Subcutaneous abdominal adipose tissue (tissue), 5 donors: ENCODE data around the gene FAM89B.

Experiments used
- H3K27ac ChIP-seq: one replicate; pipeline ENCODE4 v1.7.0; 2013; ENCODE audit warnings: low read depth, mild to moderate bottlenecking, inconsistent platforms, low read length, moderate library complexity
- H3K27me3 ChIP-seq, 5 donors: one replicate each; pipeline ENCODE4 v1.7.0; 2013; ENCODE audit warnings: low read length in 5 of 5, inconsistent platforms in 1 of 5; ENCODE audit not compliant: control insufficient read depth in 5 of 5, insufficient read depth in 4 of 5
- H3K36me3 ChIP-seq, 5 donors: one replicate each; pipeline ENCODE4 v1.7.0; 2013; ENCODE audit warnings: low read length in 5 of 5; ENCODE audit not compliant: control insufficient read depth in 5 of 5, insufficient read depth in 5 of 5
- H3K4me1 ChIP-seq, 5 donors: one replicate each; pipeline ENCODE4 v1.7.0; 2013; ENCODE audit warnings: low read length in 5 of 5, mild to moderate bottlenecking in 3 of 5, moderate library complexity in 1 of 5; ENCODE audit not compliant: control insufficient read depth in 5 of 5, insufficient read depth in 5 of 5
- H3K4me3 ChIP-seq, 5 donors: one replicate each; pipeline ENCODE4 v1.7.0; 2013; ENCODE audit warnings: low read length in 5 of 5, low read depth in 1 of 5
- H3K9ac ChIP-seq, 5 donors: one replicate each; pipeline ENCODE4 v1.7.0; 2013; ENCODE audit warnings: low read length in 5 of 5, mild to moderate bottlenecking in 4 of 5, moderate library complexity in 3 of 5
- H3K9me3 ChIP-seq, 5 donors: one replicate each; pipeline ENCODE4 v1.7.0; 2013; ENCODE audit warnings: low read length in 5 of 5; ENCODE audit not compliant: control insufficient read depth in 5 of 5
- donor health status: healthy.
- donor health status: healthy.
- donor health status: healthy.
- donor health status: healthy.
- donor health status: healthy.

Gene FAM89B

GRCh38 chr11:65529475-65530156 is 42.7 kb upstream of the FAM89B start:
- no peaks in the 10 kb centered on the region for H3K27me3 ChIP-seq
- peaks cover 0 to 65% (median 59%) of the 10 kb centered on the region in 5 donors for H3K36me3 ChIP-seq
- H3K9me3 ChIP-seq: no peaks in the 10 kb centered on the region
- no peak overlapping the region for H3K27ac ChIP-seq
- H3K4me1 ChIP-seq: peaks cover 5 to 14% (median 13%) of the 10 kb centered on the region in 5 donors
- no peak overlapping the region for H3K4me3 ChIP-seq
- no peak overlapping the region for H3K9ac ChIP-seq

GRCh38 chr11:65530157-65530496 is 42.2 kb upstream of the FAM89B start:
- H3K27ac ChIP-seq: no peak overlapping the region
- H3K27me3 ChIP-seq: no peaks in the 10 kb centered on the region
- H3K4me3 ChIP-seq: no peak overlapping the region
- peaks cover 0 to 69% (median 63%) of the 10 kb centered on the region in 5 donors for H3K36me3 ChIP-seq
- peaks cover 5 to 14% (median 13%) of the 10 kb centered on the region in 5 donors for H3K4me1 ChIP-seq
- H3K9ac ChIP-seq: no peak overlapping the region
- H3K9me3 ChIP-seq: no peaks in the 10 kb centered on the region

GRCh38 chr11:65532388-65533064 is 39.8 kb upstream of the FAM89B start:
- Histone ChIP-seq H3K9ac (no peak overlapping the region), H3K27me3 (no peaks in the 10 kb centered on the region), H3K36me3 (peaks cover 0 to 81% (median 78%) of the 10 kb centered on the region in 5 donors), H3K4me3 (no peak overlapping the region), H3K9me3 (no peaks in the 10 kb centered on the region), H3K27ac (no peak overlapping the region), H3K4me1 (no peaks in the 10 kb centered on the region)

- H3K4me1 ChIP-seq: peaks cover 0 to 8% (median 7%) of the 10 kb centered on the region in 5 donors
- H3K27me3 ChIP-seq: no peaks in the 10 kb centered on the region
- H3K27ac ChIP-seq: no peak overlapping the region
- H3K9me3 ChIP-seq: no peaks in the 10 kb centered on the region
- no peak overlapping the region for H3K4me3 ChIP-seq
- H3K9ac ChIP-seq: no peak overlapping the region
- H3K36me3 ChIP-seq: peaks cover 0 to 75% (median 68%) of the 10 kb centered on the region in 5 donors
Observed at GRCh38 chr11:65535102-65535501, 37.2 kb upstream of the FAM89B start.

- H3K4me3 ChIP-seq: no peak overlapping the region
- H3K4me1 ChIP-seq: peaks cover 3 to 23% (median 20%) of the 10 kb centered on the region in 5 donors
- H3K9me3 ChIP-seq: no peaks in the 10 kb centered on the region
- peaks cover 0 to 59% (median 53%) of the 10 kb centered on the region in 5 donors for H3K36me3 ChIP-seq
- no peaks in the 10 kb centered on the region for H3K27me3 ChIP-seq
- H3K27ac ChIP-seq: no peak overlapping the region
- no peak overlapping the region for H3K9ac ChIP-seq
Observed at GRCh38 chr11:65536412-65537295, 35.7 kb upstream of the FAM89B start.

GRCh38 chr11:65537296-65537597 is 35.1 kb upstream of the FAM89B start:
- no peaks in the 10 kb centered on the region for H3K27me3 ChIP-seq
- H3K9ac ChIP-seq: no peak overlapping the region
- peaks cover 3 to 28% (median 22%) of the 10 kb centered on the region in 5 donors for H3K4me1 ChIP-seq
- H3K9me3 ChIP-seq: no peaks in the 10 kb centered on the region
- no peak overlapping the region for H3K4me3 ChIP-seq
- no peak overlapping the region for H3K27ac ChIP-seq
- H3K36me3 ChIP-seq: peaks cover 0 to 55% (median 49%) of the 10 kb centered on the region in 5 donors

GRCh38 chr11:65537620-65538231 is 34.6 kb upstream of the FAM89B start:
- Histone ChIP-seq H3K36me3 (peaks cover 0 to 53% (median 45%) of the 10 kb centered on the region in 5 donors), H3K27ac (no peak overlapping the region), H3K4me1 (peaks cover 3 to 28% (median 22%) of the 10 kb centered on the region in 5 donors), H3K27me3 (no peaks in the 10 kb centered on the region), H3K4me3 (no peak overlapping the region), H3K9ac (no peak overlapping the region), H3K9me3 (no peaks in the 10 kb centered on the region)

GRCh38 chr11:65538232-65538914 is 34.0 kb upstream of the FAM89B start:
- Histone ChIP-seq H3K27me3 (no peaks in the 10 kb centered on the region), H3K4me1 (peaks cover 3 to 28% (median 22%) of the 10 kb centered on the region in 5 donors), H3K27ac (no peak overlapping the region), H3K9ac (no peak overlapping the region), H3K4me3 (no peak overlapping the region), H3K9me3 (no peaks in the 10 kb centered on the region), H3K36me3 (peaks cover 0 to 50% (median 43%) of the 10 kb centered on the region in 5 donors)

- H3K4me3 ChIP-seq: peak overlapping the region in 2 of 5 donors; percentile 74 to 77
- H3K9ac ChIP-seq: peak overlapping the region in 1 of 5 donors; percentile 32
- no peaks in the 10 kb centered on the region for H3K27me3 ChIP-seq
- no peak overlapping the region for H3K27ac ChIP-seq
- H3K4me1 ChIP-seq: peaks cover 3 to 28% (median 22%) of the 10 kb centered on the region in 5 donors
- peaks cover 0 to 46% (median 40%) of the 10 kb centered on the region in 5 donors for H3K36me3 ChIP-seq
- H3K9me3 ChIP-seq: no peaks in the 10 kb centered on the region
Observed at GRCh38 chr11:65538915-65539743, 33.2 kb upstream of the FAM89B start.
